GM19397 (cell line): ENCODE measurements around the gene BUD13.

ENCODE experiments used
- ATAC-seq: cut with Tn5 transposase; IDR thresholded peaks from one replicate; pipeline ENCODE4 v1.9.1; 2021; ENCODE audit warnings: mild to moderate bottlenecking, moderate library complexity; ENCODE audit not compliant: unreplicated experiment

The BUD13 gene

GRCh38 chr11:116720895-116721294 is 51.9 kb downstream of the BUD13 start:
- ATAC-seq: no peak

- no peak for ATAC-seq
These were observed 53.8 kb downstream of the BUD13 start for GRCh38 chr11:116718955-116719501.

- ATAC-seq: no peak
These were observed 56.2 kb downstream of the BUD13 start for GRCh38 chr11:116716621-116717020.

- ATAC-seq: no peak
These were observed 57.4 kb downstream of the BUD13 start for GRCh38 chr11:116715383-116715782.

GRCh38 chr11:116714902-116715301 is 57.9 kb downstream of the BUD13 start:
- ATAC-seq: no peak

- no peak for ATAC-seq
These were observed 60.4 kb downstream of the BUD13 start for GRCh38 chr11:116712428-116712827.

GRCh38 chr11:116710762-116711161 is 62.0 kb downstream of the BUD13 start:
- no peak for ATAC-seq

- ATAC-seq: no peak
These were observed 62.6 kb downstream of the BUD13 start for GRCh38 chr11:116710001-116710674.

GRCh38 chr11:116707746-116708145 is 65.0 kb downstream of the BUD13 start:
- no peak for ATAC-seq

GRCh38 chr11:116707161-116707629 is 65.6 kb downstream of the BUD13 start:
- no peak for ATAC-seq

- ATAC-seq: no peak
These were observed 69.4 kb downstream of the BUD13 start for GRCh38 chr11:116703421-116703820.

GRCh38 chr11:116702772-116703385 is 69.9 kb downstream of the BUD13 start:
- no peak for ATAC-seq

GRCh38 chr11:116701876-116702275 is 70.9 kb downstream of the BUD13 start:
- no peak for ATAC-seq

GRCh38 chr11:116701297-116701801 is 71.4 kb downstream of the BUD13 start:
- no peak for ATAC-seq

- no peak for ATAC-seq
These were observed 72.1 kb downstream of the BUD13 start for GRCh38 chr11:116700586-116701220.
